Nephron (organoid): ENCODE data around the gene CDK18.

Experiments
- H3K27ac Mint-ChIP-seq, 3 experiments: 2 replicates each; pipeline ENCODE4 v1.8.0; 2020; ENCODE audit warnings: mixed read lengths in 3 of 3, mild to moderate bottlenecking in 2 of 3, moderate library complexity in 1 of 3
- H3K27me3 Mint-ChIP-seq: 2 replicates; pipeline ENCODE4 v1.8.0; 2021; ENCODE audit warnings: low read depth, mild to moderate bottlenecking, moderate library complexity, mixed read lengths
- H3K36me3 Mint-ChIP-seq: 2 replicates; pipeline ENCODE4 v1.8.0; 2020; ENCODE audit warnings: low read depth, mixed read lengths
- H3K4me1 Mint-ChIP-seq: 2 replicates; pipeline ENCODE4 v1.8.0; 2020; ENCODE audit warnings: mixed read lengths
- H3K4me3 Mint-ChIP-seq, 3 experiments: 2 replicates each; pipeline ENCODE4 v1.8.0; 2020; ENCODE audit warnings: mild to moderate bottlenecking in 3 of 3, mixed read lengths in 3 of 3, moderate library complexity in 2 of 3
- H3K9me3 Mint-ChIP-seq: 2 replicates; pipeline ENCODE4 v1.8.0; 2020; ENCODE audit warnings: mixed read lengths
- CTCF ChIP-seq, 3 experiments: fragments of 200-600 bp; sonication (generic); IDR thresholded peaks; one replicate each; pipeline ENCODE4 v1.5.0; 2021; ENCODE audit warnings: antibody characterized with exemption in 3 of 3; ENCODE audit not compliant: unreplicated experiment in 3 of 3

CDK18 gene

DNA sequence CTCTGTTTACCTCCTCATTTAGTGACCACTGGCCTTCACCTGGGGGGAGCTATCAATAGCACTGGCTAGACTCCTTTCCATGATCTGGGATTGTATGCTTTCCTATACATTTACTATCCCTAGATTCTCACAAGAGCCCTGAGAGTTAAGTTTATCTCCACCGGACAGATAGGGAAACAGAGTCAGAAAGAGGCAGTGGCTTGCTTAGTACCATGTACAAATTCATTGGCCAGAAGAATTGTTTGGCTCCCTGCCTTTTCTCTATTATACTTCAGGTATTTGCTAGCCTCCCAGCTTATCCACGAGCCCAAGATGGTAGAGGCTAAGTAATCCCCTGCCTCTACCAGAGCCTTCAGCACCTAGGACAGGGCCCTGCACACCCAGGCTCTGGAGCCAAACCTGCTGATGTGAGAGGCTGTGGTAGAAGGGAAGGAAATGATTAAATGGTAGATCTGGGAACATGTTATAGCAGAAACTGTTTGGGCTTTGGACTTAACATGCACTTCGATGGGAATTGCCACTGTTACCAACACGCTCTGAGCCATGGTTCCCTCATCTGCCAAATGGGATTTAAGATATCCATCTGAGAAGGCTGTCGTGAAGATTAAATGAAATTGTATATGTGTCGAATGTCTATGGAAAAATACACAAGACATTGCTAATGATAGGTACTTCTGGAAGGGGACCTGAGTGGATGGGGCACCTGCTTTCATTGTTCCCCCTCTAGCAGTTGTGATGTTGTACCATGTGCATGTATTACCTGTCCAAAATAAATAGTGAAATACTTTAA is 45.5 kb upstream of the CDK18 start:
- H3K36me3 Mint-ChIP-seq: no peaks in the 10 kb centered on the region
- H3K9me3 Mint-ChIP-seq: peaks cover 3% of the 10 kb centered on the region
- peaks cover 66% of the 10 kb centered on the region for H3K27me3 Mint-ChIP-seq
- peaks cover 22% of the 10 kb centered on the region for H3K4me1 Mint-ChIP-seq
- H3K4me3 Mint-ChIP-seq: peak overlapping the region in 1 of 3 experiments; percentile 40
- no peak overlapping the region for H3K27ac Mint-ChIP-seq
- TF ChIP-seq CTCF (IDR thresholded peaks at IDR 0.05; ENCODE audit: unreplicated experiment in 3 of 3): no peak

- Mint-ChIP-seq H3K36me3 (no peaks in the 10 kb centered on the region), H3K27me3 (peaks cover 29% of the 10 kb centered on the region), H3K4me3 (no peak overlapping the region), H3K27ac (no peak overlapping the region), H3K9me3 (no peaks in the 10 kb centered on the region), H3K4me1 (peaks cover 33% of the 10 kb centered on the region)
- TF ChIP-seq CTCF (IDR thresholded peaks at IDR 0.05; ENCODE audit: unreplicated experiment in 3 of 3): no peak
Measured at GRCh38 chr1:205465392-205465791, 39.1 kb upstream of the CDK18 start.

- Mint-ChIP-seq H3K27ac (peak overlapping the region; percentile 80 to 85 (median 85)), H3K36me3 (no peaks in the 10 kb centered on the region), H3K4me3 (peak overlapping the region; percentile 0 to 24 (median 1)), H3K4me1 (peaks cover 33% of the 10 kb centered on the region), H3K9me3 (no peaks in the 10 kb centered on the region), H3K27me3 (peaks cover 22% of the 10 kb centered on the region)
- no peak for TF ChIP-seq CTCF (IDR thresholded peaks at IDR 0.05; ENCODE audit: unreplicated experiment in 3 of 3)
Measured at GRCh38 chr1:205466595-205467220, 37.8 kb upstream of the CDK18 start.

GRCh38 chr1:205470131-205470530 is 34.3 kb upstream of the CDK18 start:
- H3K4me1 Mint-ChIP-seq: peaks cover 50% of the 10 kb centered on the region
- no peak overlapping the region for H3K4me3 Mint-ChIP-seq
- no peaks in the 10 kb centered on the region for H3K36me3 Mint-ChIP-seq
- H3K27me3 Mint-ChIP-seq: peaks cover 46% of the 10 kb centered on the region
- no peak overlapping the region for H3K27ac Mint-ChIP-seq
- H3K9me3 Mint-ChIP-seq: peaks cover 3% of the 10 kb centered on the region
- no peak for TF ChIP-seq CTCF (IDR thresholded peaks at IDR 0.05; ENCODE audit: unreplicated experiment in 3 of 3)

DNA sequence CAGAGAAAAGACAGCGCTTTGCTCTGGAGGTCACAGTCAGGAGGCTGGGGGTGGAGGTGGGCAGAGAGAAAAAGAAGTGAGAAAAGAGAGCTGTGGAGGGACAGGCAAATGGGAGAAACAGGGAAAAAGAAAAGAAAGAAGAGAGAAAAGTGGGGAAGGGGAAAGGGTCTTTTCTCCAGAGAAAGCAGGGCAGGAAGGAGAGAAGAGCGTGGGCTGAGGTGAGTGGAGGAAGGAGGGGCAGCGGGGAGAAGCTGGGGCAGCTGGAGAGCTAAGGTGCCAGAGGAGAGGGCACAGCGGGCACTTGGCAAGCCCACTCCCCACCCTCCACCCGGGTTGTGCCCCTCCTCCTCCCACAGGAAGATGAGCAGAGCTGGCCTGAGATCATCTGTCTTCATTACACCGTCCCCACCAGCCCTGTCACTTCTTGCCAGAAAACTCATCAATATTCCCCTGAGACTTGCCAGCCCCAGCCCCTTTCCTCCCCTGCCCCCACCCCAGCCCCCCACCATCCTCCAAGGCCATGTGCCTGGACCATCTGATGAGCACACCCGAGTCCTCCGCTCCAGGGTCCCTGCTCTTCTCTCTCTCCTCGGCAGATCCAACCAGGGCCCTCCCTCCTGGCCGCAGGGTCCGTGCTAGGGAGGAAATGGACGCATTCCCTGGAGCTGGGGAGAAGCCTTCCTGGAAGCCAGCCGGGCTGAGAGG is 31.6 kb upstream of the CDK18 start:
- H3K9me3 Mint-ChIP-seq: peaks cover 10% of the 10 kb centered on the region
- H3K4me3 Mint-ChIP-seq: peak overlapping the region in 1 of 3 experiments; percentile 14
- H3K27ac Mint-ChIP-seq: peak overlapping the region in 1 of 3 experiments; percentile 18
- peaks cover 33% of the 10 kb centered on the region for H3K4me1 Mint-ChIP-seq
- no peak for TF ChIP-seq CTCF (IDR thresholded peaks at IDR 0.05; ENCODE audit: unreplicated experiment in 3 of 3)
- H3K27me3 Mint-ChIP-seq: peaks cover 35% of the 10 kb centered on the region
- no peaks in the 10 kb centered on the region for H3K36me3 Mint-ChIP-seq
